ENCODE measurements around the gene OR10AD1.
"Not testable (repeated sequence)": the region's sequence is repeated elsewhere in the genome, so short reads cannot be mapped to it uniquely, and the experiment has no call there.

- TF ChIP-seq EZH2phosphoT487 (IDR thresholded peaks at IDR 0.05; ENCODE audit: insufficient read depth, low read depth); EZH2 (IDR thresholded peaks at IDR 0.05; ENCODE audit: insufficient read depth, poor library complexity, severe bottlenecking): not testable (repeated sequence)
Measured at GRCh38 chr12:48155786-48156185, 47.3 kb downstream of the OR10AD1 start.

Measured in GM23248 (cell line).